Tibial artery (tissue), 4 donors: ENCODE data around the gene PRUNE1.

Source experiments
- DNase-seq, 2 donors: peaks; one replicate each; pipeline ENCODE4 v3.0.0-alpha.2; 2019
- H3K27ac ChIP-seq, 2 donors: fragments of 200-600 bp; sonication (generic) in 1 of 2; 1 replicate in 1 of 2; 2 replicates in 1 of 2; pipeline ENCODE4 v1.5.1; 2018 to 2019; ENCODE audit warnings: mild to moderate bottlenecking in 1 of 2
- H3K27me3 ChIP-seq, 2 donors: fragments of 200-600 bp; sonication (generic) in 1 of 2; one replicate each; pipeline versions ENCODE4 v1.5.1 to v1.6.0; 2016 to 2019
- H3K36me3 ChIP-seq, 3 donors: fragments of 200-600 bp; sonication (generic) in 2 of 3; one replicate each; pipeline ENCODE4 v1.5.1; 2016 to 2019; ENCODE audit warnings: mild to moderate bottlenecking in 2 of 3
- H3K4me1 ChIP-seq, 4 donors: fragments of 200-600 bp; sonication (generic) in 2 of 4; 1 replicate in 3 of 4; 2 replicates in 1 of 4; pipeline ENCODE4 v1.5.1; 2016 to 2019
- H3K4me3 ChIP-seq, 2 donors: fragments of 200-600 bp; sonication (generic) in 1 of 2; 1 replicate in 1 of 2; 2 replicates in 1 of 2; pipeline ENCODE4 v1.5.1; 2018 to 2019; ENCODE audit warnings: mild to moderate bottlenecking in 2 of 2
- H3K9me3 ChIP-seq, 3 donors: fragments of 200-600 bp; sonication (generic) in 1 of 3; one replicate each; pipeline ENCODE4 v1.5.1; 2016 to 2019
- CTCF ChIP-seq, 2 experiments: fragments of 200-600 bp in 1 of 2; fragments of 450-650 bp in 1 of 2; IDR thresholded peaks; one replicate each; pipeline ENCODE4 v1.5.1; 2017 to 2019; ENCODE audit warnings: antibody characterized with exemption in 2 of 2, mild to moderate bottlenecking in 1 of 2, moderate library complexity in 1 of 2
- intact Hi-C: fragments of 100-400 bp; cut with DNase I; formaldehyde crosslinking; loops from one replicate; pipeline ENCODE4 v1.15.0; 2023; ENCODE audit warnings: low total_unique reads

Gene PRUNE1

GRCh38 chr1:151008244-151009205 lies at the start of gene PRUNE1:
Gene PRUNE1, plus strand, starts transcription at chr1:151008449. Its CDS starts 184 bp downstream, at chr1:151008633.
- Histone ChIP-seq H3K4me3 (peak within 1 kb of the TSS; percentile 70 to 89), H3K27ac (peak within 1 kb of the TSS; percentile 85 to 89), H3K9me3 (no peaks in the 10 kb centered on the region), H3K4me1 (peaks cover 0 to 61% (median 51%) of the 10 kb centered on the region in 4 donors), H3K36me3 (peaks cover 0 to 10% (median 0%) of the 10 kb centered on the region in 3 donors), H3K27me3 (no peaks in the 10 kb centered on the region)
- peak; percentile 94 to 98 for DNase-seq
- intact Hi-C loops: loop anchor here (10.0 kb wide), 1 partner anchor 454 kb away; no protein-coding TSS in a partner anchor
- peak in 1 of 2 experiments; percentile 17 for TF ChIP-seq CTCF (IDR thresholded peaks at IDR 0.05)

GRCh38 chr1:150960646-150961045 lies 47.6 kb upstream of the PRUNE1 start:
- H3K4me1 ChIP-seq: no peaks in the 10 kb centered on the region
- H3K27me3 ChIP-seq: no peaks in the 10 kb centered on the region
- intact Hi-C loops: no loop called here
- no peak overlapping the region for H3K27ac ChIP-seq
- no peak overlapping the region for H3K4me3 ChIP-seq
- no peak for TF ChIP-seq CTCF (IDR thresholded peaks at IDR 0.05)
- H3K9me3 ChIP-seq: no peaks in the 10 kb centered on the region
- no peak for DNase-seq
- H3K36me3 ChIP-seq: peaks cover 76 to 96% (median 81%) of the 10 kb centered on the region in 3 donors

GRCh38 chr1:150961756-150962155 lies 46.5 kb upstream of the PRUNE1 start:
- no peaks in the 10 kb centered on the region for H3K27me3 ChIP-seq
- H3K36me3 ChIP-seq: peaks cover 87 to 98% (median 89%) of the 10 kb centered on the region in 3 donors
- H3K4me1 ChIP-seq: no peaks in the 10 kb centered on the region
- no peak overlapping the region for H3K4me3 ChIP-seq
- intact Hi-C loops: loop anchor here (1.0 kb wide), 1 partner anchor 36 kb away; no protein-coding TSS in a partner anchor
- H3K9me3 ChIP-seq: no peaks in the 10 kb centered on the region
- no peak overlapping the region for H3K27ac ChIP-seq
- DNase-seq: no peak
- TF ChIP-seq CTCF (IDR thresholded peaks at IDR 0.05): no peak

GRCh38 chr1:150963321-150964163 lies 44.7 kb upstream of the PRUNE1 start:
- Histone ChIP-seq H3K27ac (no peak overlapping the region), H3K4me3 (no peak overlapping the region), H3K4me1 (no peaks in the 10 kb centered on the region), H3K27me3 (no peaks in the 10 kb centered on the region), H3K36me3 (peaks cover 96 to 99% (median 99%) of the 10 kb centered on the region in 3 donors), H3K9me3 (no peaks in the 10 kb centered on the region)
- intact Hi-C loops: loop anchor here (2.0 kb wide), 1 partner anchor 19 kb away; no protein-coding TSS in a partner anchor
- DNase-seq: no peak
- TF ChIP-seq CTCF (IDR thresholded peaks at IDR 0.05): no peak

- DNase-seq: no peak
- Histone ChIP-seq H3K4me1 (no peaks in the 10 kb centered on the region), H3K36me3 (peaks cover 92 to 99% (median 97%) of the 10 kb centered on the region in 3 donors), H3K9me3 (no peaks in the 10 kb centered on the region), H3K27ac (no peak overlapping the region), H3K27me3 (no peaks in the 10 kb centered on the region), H3K4me3 (no peak overlapping the region)
- intact Hi-C loops: loop anchor here (2.0 kb wide), 1 partner anchor 19 kb away; no protein-coding TSS in a partner anchor
- no peak for TF ChIP-seq CTCF (IDR thresholded peaks at IDR 0.05)
These were observed 44.1 kb upstream of the PRUNE1 start for GRCh38 chr1:150964164-150964489.
